ENCODE data around the gene EFCAB8.

EFCAB8 gene, protein sequence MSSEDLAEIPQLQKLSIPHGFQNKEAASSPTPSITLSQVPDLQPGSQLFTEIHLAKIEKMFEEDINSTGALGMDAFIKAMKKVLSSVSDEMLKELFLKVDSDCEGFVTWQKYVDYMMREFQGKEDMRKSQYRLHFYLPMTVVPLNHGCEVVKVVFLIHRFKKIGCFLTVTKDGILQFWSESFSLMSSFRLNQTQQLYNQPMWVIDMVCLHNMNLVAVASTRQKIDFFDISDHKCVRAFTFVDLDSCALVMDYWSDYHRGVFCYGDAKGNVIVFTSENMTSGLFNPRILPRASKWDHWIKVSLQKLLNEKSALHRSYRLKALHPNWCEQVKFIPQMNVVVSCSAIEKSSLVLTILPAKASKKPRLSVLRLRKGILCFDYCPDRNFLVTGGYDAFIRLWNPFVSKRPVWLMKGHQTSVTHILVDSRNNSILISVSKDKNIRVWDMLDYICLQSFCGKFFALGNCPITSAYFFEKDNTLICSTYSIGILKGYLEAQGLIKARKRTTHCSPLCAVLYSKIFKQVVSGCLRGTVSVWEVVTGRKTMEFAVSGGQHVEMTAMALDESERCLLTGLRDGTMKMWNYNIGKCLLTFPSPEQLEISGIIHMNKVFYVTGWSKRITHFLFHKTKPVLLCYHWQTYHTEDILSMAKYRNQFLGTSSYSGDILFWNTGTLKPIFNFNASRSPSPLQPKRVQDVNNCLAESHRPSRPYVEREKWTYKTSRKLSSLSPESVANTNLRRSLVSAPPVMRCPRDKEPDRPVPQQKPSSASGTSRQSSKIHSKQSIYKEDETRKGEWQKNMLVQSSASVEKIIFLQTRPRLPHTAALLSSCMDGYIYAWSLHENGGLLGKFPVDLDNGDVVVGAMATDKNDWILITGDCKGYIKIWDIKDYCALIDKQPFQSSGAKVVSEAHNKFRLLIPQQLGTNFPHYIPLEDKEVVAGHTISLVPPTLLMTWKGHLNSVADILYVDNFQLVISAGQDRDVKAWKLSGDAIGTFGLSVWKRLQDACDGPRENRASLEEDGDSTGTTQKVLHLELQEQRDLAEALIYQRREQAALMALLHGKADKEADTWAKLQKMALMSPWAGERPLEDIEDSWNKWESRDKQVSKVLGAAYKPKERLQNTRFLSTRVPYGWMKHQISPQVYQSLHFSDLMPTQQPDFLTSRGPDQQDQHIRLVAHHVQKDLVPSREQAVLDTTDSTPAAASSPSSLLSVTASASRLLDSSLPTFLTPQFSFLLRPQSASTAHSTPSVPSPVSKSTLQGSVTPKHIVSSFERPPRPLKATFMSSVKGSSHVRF

DNA sequence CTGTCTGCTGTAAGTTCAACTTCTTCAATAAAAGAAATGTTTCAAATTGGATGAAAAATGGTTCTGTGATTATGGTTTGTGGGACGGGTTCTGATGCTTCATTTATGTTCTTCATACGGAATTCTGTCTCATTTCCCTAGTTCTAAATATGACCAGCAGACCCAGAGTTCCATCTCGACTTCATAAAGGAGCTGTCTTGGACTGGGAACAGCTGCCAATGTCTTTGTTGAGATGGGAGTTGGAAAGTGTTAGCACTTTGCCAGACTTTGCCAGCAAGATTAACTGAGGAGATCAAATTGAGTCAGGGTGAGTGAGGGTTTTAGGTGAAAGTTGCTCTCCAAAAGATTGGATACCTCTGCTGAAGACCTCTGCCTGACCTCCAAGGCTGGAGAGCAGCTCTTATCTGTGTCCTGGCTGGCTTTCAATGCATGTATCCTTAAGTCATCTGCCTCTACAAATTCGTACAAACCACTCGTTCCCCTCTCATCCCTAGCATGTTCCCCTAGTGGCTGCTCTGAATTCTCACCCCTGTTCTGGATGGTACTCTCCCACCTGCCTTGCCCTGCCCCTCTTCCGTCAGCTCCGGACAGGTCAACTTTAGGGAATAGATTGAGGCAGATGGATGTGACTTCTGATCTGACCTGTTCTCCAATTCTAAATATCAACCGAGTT is at the start of gene EFCAB8:
TSS of gene EFCAB8 (plus strand) at position 223 of the 672 bp plus-strand sequence. CDS start 4,870 bp downstream, outside the sequence.
- no peak within 1 kb of the TSS for H3K4me3 ChIP-seq (ENCODE audit: low read depth, low read length)
- TF ChIP-seq, protein P1, sequence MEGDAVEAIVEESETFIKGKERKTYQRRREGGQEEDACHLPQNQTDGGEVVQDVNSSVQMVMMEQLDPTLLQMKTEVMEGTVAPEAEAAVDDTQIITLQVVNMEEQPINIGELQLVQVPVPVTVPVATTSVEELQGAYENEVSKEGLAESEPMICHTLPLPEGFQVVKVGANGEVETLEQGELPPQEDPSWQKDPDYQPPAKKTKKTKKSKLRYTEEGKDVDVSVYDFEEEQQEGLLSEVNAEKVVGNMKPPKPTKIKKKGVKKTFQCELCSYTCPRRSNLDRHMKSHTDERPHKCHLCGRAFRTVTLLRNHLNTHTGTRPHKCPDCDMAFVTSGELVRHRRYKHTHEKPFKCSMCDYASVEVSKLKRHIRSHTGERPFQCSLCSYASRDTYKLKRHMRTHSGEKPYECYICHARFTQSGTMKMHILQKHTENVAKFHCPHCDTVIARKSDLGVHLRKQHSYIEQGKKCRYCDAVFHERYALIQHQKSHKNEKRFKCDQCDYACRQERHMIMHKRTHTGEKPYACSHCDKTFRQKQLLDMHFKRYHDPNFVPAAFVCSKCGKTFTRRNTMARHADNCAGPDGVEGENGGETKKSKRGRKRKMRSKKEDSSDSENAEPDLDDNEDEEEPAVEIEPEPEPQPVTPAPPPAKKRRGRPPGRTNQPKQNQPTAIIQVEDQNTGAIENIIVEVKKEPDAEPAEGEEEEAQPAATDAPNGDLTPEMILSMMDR (IDR thresholded peaks at IDR 0.05; ENCODE audit: low read depth, low read length, missing control alignments) = no peak
- DNase-seq (ENCODE audit: low read depth) = no peak

DNA sequence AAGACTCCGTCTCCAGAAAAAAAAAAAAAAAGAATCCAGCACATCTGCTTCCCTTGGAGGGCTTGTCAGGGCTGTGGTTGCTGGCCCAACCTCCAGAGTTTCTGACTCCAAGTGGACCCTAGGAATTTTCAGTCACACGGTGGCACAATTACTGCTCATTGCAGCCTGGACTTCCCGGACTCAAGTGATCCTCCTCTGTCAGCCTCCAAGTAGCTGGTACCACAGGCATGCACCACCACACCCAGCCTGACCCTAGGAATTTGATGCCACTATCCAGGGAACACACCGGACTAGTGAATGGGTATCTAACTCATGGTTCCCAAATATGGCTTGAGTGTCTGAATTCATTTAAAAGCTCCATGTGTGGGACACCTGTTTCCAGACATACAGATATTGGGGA is 48.8 kb upstream of the EFCAB8 start:
- no peak for DNase-seq (ENCODE audit: low read depth)
- no peak overlapping the region for H3K4me3 ChIP-seq (ENCODE audit: low read depth, low read length)

DNA sequence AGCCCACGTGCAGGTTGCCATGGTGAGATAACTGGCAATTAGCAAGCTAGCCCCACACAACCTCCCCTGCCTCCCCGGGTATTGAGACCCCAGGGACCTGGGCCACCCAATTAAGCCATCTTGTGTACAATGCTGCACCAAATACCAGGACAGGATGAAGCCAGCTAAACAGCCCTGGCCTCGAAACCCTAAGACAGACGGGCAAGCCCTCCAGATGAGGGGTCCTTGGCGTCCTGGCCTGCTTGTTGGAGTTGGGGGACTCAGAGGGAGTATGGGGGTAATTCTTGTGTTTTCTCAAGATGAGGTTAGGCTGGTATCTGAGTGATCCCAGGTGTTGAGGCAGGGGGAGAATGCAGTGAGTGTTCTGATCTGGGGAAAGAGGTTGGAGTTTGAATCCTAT is 47.8 kb upstream of the EFCAB8 start:
- DNase-seq (ENCODE audit: low read depth) = no peak
- TF ChIP-seq, protein P1 (IDR thresholded peaks at IDR 0.05; ENCODE audit: low read depth, low read length, missing control alignments) = no peak
- H3K4me3 ChIP-seq (ENCODE audit: low read depth, low read length) = no peak overlapping the region

More for the DNA sequence above, 48.8 kb upstream of the EFCAB8 start:
- TF ChIP-seq, protein P1 (IDR thresholded peaks at IDR 0.05; ENCODE audit: low read depth, low read length, missing control alignments) = no peak

DNA sequence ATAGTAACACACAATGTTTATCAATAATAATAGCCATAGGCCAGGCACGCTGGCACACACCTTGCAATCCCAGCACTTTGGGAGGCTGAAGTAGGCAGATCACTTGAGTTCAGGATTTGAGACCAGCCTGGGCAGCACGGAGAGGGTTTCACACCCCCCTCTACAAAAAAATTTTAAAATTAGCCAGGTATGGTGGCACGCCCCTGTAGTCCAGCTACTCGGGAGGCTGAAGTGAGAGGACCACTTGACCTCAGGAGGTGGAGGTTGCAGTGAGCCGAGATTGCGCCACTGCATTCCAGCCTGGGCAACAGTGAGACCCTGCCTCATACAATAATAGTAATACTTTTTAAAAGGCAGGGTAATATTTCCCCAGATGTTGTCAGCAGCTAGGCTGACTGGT is 46.8 kb upstream of the EFCAB8 start:
- no peak for DNase-seq (ENCODE audit: low read depth)
- no peak overlapping the region for H3K4me3 ChIP-seq (ENCODE audit: low read depth, low read length)
- TF ChIP-seq, protein P1 (IDR thresholded peaks at IDR 0.05; ENCODE audit: low read depth, low read length, missing control alignments) = no peak

DNA sequence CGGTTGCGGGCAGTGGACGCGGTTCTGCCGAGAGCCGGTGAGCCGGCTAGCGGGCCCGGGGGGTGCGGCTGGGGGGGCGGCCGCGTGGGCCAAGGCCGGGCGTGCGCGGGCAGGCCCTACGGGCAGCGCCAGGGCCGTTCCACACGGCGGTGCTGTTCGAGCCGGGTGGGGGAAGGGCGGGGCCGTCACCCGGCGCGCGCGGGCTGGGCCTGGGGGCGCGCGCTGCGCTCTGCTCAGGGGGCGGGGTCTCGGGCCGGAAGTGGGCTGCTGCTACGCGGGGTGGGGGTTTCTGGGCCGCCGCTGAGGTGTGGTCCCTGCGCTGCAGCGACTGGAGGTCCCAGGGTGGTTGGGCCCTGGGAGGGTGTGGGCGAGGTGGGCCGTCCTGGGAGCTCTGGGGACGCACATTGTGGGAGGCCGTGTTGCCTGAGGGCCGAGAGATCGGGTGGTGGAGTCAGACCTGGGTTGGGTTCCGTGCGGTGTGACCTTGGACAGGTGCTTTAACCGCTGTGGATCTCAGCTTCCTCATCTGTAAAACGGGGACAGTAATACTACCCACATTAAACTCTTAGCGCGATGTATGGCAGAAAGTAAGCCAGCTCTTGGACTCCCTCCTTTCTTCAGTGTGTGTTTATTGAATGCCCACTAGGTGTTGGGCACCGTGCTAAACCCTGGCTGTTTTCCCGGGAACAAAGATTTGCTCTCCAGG is 38.6 kb upstream of the EFCAB8 start:
- H3K4me3 ChIP-seq (ENCODE audit: low read depth, low read length) = peak overlapping the region; percentile 75
- TF ChIP-seq, protein P1 (IDR thresholded peaks at IDR 0.05; ENCODE audit: low read depth, low read length, missing control alignments) = peak; percentile 19
- DNase-seq (ENCODE audit: low read depth) = peak; percentile 41

Data from GM12864 (cell line).